ENCODE measurements around the gene CEP72.
"Not testable (repeated sequence)": the region's sequence is repeated elsewhere in the genome, so short reads cannot be mapped to it uniquely, and the experiment has no call there.

Gene CEP72

DNA sequence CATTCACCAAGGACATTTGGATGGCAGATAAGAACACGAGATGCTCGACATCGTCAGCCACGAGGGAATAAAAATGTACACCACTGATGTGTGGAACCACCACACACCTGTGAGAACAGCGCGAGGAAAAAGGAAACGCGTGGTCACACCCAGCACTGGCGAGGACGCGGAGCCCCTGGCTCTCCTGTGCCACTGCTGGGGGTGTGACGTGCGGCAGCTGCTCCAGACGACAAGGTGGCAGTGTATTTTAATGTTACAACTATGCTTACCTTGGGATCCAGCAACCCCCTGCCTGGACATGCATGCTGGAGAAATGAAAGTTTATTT, 13.6 kb upstream of the CEP72 start:
- DNase-seq (no peak), ATAC-seq (no peak)
- Mint-ChIP-seq H3K4me3 (no peak overlapping the region), H3K27ac (no peak overlapping the region), H3K9me3 (no peaks in the 10 kb centered on the region), H3K4me1 (peaks cover 3% of the 10 kb centered on the region), H3K36me3 (ENCODE audit: low read depth) (no peaks in the 10 kb centered on the region), H3K27me3 (peaks cover 33% of the 10 kb centered on the region)

GRCh38 chr5:600886-601541, 11.1 kb upstream of the CEP72 start:
- no peak overlapping the region for H3K27ac Mint-ChIP-seq
- H3K4me3 Mint-ChIP-seq = no peak overlapping the region
- H3K9me3 Mint-ChIP-seq = no peaks in the 10 kb centered on the region
- peaks cover 3% of the 10 kb centered on the region for H3K4me1 Mint-ChIP-seq
- DNase-seq (no peak), ATAC-seq (no peak)
- peaks cover 31% of the 10 kb centered on the region for H3K27me3 Mint-ChIP-seq
- no peaks in the 10 kb centered on the region for H3K36me3 Mint-ChIP-seq (ENCODE audit: low read depth)

- Mint-ChIP-seq H3K4me3 (no peak overlapping the region), H3K36me3 (ENCODE audit: low read depth) (no peaks in the 10 kb centered on the region), H3K27ac (no peak overlapping the region), H3K9me3 (no peaks in the 10 kb centered on the region), H3K27me3 (peaks cover 30% of the 10 kb centered on the region), H3K4me1 (peaks cover 3% of the 10 kb centered on the region)
- DNase-seq (no peak), ATAC-seq (no peak)
Observed at GRCh38 chr5:601771-602465, 10.2 kb upstream of the CEP72 start.

- Mint-ChIP-seq H3K4me3 (no peak overlapping the region), H3K9me3 (no peaks in the 10 kb centered on the region), H3K27ac (no peak overlapping the region), H3K4me1 (peaks cover 8% of the 10 kb centered on the region), H3K36me3 (ENCODE audit: low read depth) (no peaks in the 10 kb centered on the region), H3K27me3 (peaks cover 33% of the 10 kb centered on the region)
- DNase-seq (no peak), ATAC-seq (no peak)
Observed at GRCh38 chr5:602466-603035, 9.6 kb upstream of the CEP72 start.

DNA sequence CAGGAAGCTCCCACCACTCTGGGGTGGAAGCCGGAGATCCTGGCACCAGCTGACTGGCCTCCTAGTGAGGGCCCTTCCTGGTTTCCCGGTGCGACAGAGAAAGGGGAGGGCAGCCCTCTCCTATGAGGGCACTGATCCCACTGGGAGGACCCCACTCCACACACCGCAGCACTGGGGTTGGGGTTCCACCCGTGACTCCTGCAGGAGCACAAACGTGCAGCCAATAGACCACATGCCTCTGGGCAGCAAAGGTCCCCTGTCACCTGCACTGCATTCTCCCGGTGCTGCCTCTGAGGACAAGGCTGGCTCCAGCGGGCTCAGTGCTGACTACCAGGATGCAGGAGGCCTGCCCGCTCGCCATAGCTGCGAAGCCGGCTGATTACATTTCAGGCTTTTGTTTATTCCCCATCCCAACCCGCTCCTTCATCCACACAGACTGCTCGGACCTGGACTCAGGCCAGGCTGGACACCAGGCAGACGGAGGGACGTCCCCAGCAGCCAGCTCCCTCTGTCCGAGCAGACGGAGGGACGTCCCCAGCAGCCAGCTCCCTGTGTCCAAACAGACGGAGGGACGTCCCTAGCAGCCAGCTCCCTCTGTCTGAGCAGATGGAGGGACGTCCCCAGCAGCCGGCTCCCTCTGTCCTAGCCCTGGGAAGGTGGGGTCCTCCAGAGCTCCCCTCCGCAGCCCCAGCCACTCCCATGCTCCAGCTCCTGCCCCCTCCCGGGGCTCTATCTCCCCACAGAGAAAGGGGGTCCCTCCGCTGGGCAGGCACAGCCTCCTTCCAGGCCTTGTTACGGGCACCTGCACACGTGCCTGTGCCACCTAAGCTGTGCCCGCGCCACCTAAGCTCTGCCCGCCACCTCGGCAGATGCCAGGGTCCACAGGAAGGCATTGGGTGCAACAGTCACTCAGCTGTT, 8.8 kb upstream of the CEP72 start:
- H3K4me1 Mint-ChIP-seq = peaks cover 12% of the 10 kb centered on the region
- H3K36me3 Mint-ChIP-seq (ENCODE audit: low read depth) = no peaks in the 10 kb centered on the region
- DNase-seq (no peak), ATAC-seq (no peak)
- no peak overlapping the region for H3K4me3 Mint-ChIP-seq
- no peak overlapping the region for H3K27ac Mint-ChIP-seq
- no peaks in the 10 kb centered on the region for H3K9me3 Mint-ChIP-seq
- peaks cover 33% of the 10 kb centered on the region for H3K27me3 Mint-ChIP-seq

DNA sequence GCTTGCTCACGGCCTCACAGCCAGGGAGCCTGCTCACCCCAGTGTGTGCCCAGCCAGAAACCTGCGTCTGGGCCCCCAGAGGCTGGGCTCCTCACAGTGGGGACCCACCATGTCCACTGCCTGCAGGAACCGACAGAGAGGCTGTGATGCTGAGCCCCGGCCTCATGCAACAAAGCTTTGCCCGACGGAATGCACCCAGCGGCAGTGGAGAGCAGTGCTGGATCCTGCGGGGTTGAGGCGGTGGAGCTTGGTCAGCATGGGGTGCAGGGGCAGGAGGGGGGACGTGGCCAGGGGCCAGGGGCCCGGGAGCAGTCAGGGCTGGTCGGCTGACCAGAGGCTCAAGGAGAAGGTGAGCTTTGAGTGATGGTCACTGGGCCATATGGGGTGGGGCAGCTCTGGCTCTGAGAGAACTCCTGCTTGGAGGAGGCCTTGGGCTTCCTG, 7.7 kb upstream of the CEP72 start:
- Mint-ChIP-seq H3K4me1 (peaks cover 10% of the 10 kb centered on the region), H3K27me3 (peaks cover 22% of the 10 kb centered on the region), H3K27ac (no peak overlapping the region), H3K9me3 (no peaks in the 10 kb centered on the region), H3K36me3 (ENCODE audit: low read depth) (no peaks in the 10 kb centered on the region), H3K4me3 (no peak overlapping the region)
- DNase-seq (no peak), ATAC-seq (no peak)

DNA sequence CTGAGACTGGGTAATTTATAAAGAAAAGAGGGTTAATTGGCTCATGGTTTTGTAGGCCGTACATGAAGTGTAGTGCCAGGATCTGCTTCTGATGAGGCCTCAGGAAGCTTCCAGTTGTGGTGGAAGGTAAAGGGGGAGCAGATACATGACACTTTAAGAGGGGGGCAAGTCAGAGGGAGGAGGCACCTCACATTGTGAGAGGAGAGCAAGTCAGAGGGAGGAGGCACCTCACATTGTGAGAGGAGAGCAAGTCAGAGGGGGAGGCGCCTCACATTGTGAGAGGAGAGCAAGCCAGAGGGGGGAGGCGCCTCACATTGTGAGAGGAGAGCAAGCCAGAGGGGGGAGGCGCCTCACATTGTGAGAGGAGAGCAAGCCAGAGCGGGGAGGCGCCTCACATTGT, 7.0 kb upstream of the CEP72 start:
- not testable (repeated sequence) for H3K4me3 Mint-ChIP-seq; ATAC-seq; H3K9me3 Mint-ChIP-seq; H3K36me3 Mint-ChIP-seq (ENCODE audit: low read depth); DNase-seq; H3K27ac Mint-ChIP-seq
- peaks cover 19% of the 10 kb centered on the region for H3K27me3 Mint-ChIP-seq
- H3K4me1 Mint-ChIP-seq = peaks cover 10% of the 10 kb centered on the region

- H3K4me1 Mint-ChIP-seq = peaks cover 13% of the 10 kb centered on the region
- no peak for ATAC-seq
- peaks cover 19% of the 10 kb centered on the region for H3K27me3 Mint-ChIP-seq
Observed at GRCh38 chr5:606061-606460, 6.1 kb upstream of the CEP72 start.

GRCh38 chr5:606526-607399, 5.4 kb upstream of the CEP72 start:
- H3K9me3 Mint-ChIP-seq = no peaks in the 10 kb centered on the region
- H3K36me3 Mint-ChIP-seq (ENCODE audit: low read depth) = no peaks in the 10 kb centered on the region
- H3K4me1 Mint-ChIP-seq = peaks cover 18% of the 10 kb centered on the region
- ATAC-seq = no peak
- H3K27ac Mint-ChIP-seq = no peak overlapping the region
- DNase-seq = no peak
- H3K27me3 Mint-ChIP-seq = peaks cover 19% of the 10 kb centered on the region
- no peak overlapping the region for H3K4me3 Mint-ChIP-seq

More at GRCh38 chr5:606061-606460, 6.1 kb upstream of the CEP72 start:
- no peak for DNase-seq
- no peak overlapping the region for H3K27ac Mint-ChIP-seq
- H3K36me3 Mint-ChIP-seq (ENCODE audit: low read depth) = no peaks in the 10 kb centered on the region
- no peaks in the 10 kb centered on the region for H3K9me3 Mint-ChIP-seq
- no peak overlapping the region for H3K4me3 Mint-ChIP-seq

DNA sequence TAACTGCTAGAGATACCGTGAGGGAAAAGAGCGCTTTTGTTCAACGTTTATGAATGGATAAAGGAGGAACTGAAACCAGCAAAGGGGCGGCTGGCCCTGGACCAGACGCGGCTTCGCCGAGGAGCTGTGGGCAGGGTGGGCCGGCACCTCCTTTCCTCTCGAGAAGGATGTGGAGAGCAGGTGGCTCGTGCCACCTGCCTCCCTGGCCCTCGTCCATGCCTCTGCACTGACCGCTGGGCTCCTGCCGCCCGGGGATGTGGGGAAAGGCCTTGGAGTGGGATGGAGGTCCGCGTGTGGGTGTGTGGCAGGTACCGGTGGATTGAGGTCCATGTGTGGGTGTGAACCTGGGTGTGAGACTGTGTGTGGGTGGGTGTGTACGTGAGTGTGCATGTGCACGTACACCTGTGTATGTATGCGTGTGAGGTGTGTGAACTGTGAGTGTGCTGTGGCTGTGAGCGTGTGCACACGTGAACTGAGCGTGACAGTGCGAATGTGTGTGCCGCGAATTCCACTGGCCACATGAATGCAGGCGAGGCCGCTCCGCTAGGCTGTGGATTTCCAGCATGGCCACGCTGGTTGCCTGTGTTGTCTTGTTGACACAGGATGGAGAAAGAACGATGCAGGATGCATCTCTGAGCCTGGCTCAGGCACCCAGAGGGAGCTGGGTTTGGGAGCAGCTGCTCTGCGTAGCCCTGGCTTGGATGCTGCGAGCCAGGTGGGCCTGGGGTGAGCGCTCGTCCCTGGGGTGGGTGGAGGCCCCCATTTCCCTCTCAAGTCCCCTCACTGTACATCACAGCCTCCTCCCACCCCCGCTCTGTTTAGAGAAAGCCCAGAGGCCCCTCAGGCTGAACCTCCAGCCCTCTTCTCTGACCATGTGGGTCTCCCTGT, 4.4 kb upstream of the CEP72 start:
- Mint-ChIP-seq H3K4me3 (no peak overlapping the region), H3K9me3 (peaks cover under 1% of the 10 kb centered on the region), H3K27me3 (peaks cover 13% of the 10 kb centered on the region), H3K4me1 (peaks cover 20% of the 10 kb centered on the region), H3K27ac (no peak overlapping the region), H3K36me3 (ENCODE audit: low read depth) (peaks cover 2% of the 10 kb centered on the region)
- DNase-seq (no peak), ATAC-seq (no peak)

- H3K9me3 Mint-ChIP-seq = peaks cover 4% of the 10 kb centered on the region
- ATAC-seq (no peak), DNase-seq (no peak)
- H3K4me1 Mint-ChIP-seq = peaks cover 28% of the 10 kb centered on the region
- peaks cover 13% of the 10 kb centered on the region for H3K27me3 Mint-ChIP-seq
- H3K27ac Mint-ChIP-seq = no peak overlapping the region
- no peak overlapping the region for H3K4me3 Mint-ChIP-seq
- H3K36me3 Mint-ChIP-seq (ENCODE audit: low read depth) = peaks cover 6% of the 10 kb centered on the region
Observed at GRCh38 chr5:608429-609370, 3.4 kb upstream of the CEP72 start.

GRCh38 chr5:609506-609905, 2.6 kb upstream of the CEP72 start:
- ATAC-seq (no peak), DNase-seq (no peak)
- peaks cover 35% of the 10 kb centered on the region for H3K4me1 Mint-ChIP-seq
- peaks cover 4% of the 10 kb centered on the region for H3K9me3 Mint-ChIP-seq
- peaks cover 6% of the 10 kb centered on the region for H3K36me3 Mint-ChIP-seq (ENCODE audit: low read depth)
- H3K27ac Mint-ChIP-seq = no peak overlapping the region
- H3K27me3 Mint-ChIP-seq = peaks cover 13% of the 10 kb centered on the region
- no peak overlapping the region for H3K4me3 Mint-ChIP-seq
